HFFc6 (cell line): ENCODE measurements around the gene DYNC1H1. TPM values are rescaled to one million over a fixed set of nuclear protein-coding genes. Genes with fewer than 3 reads are reported as not detected.

ENCODE experiments used
- DNase-seq: peaks from one replicate; pipeline ENCODE4 v3.0.0-alpha.2; 2018
- H3K27ac Mint-ChIP-seq: 2 replicates; pipeline ENCODE4 v1.8.0; 2020; ENCODE audit warnings: mild to moderate bottlenecking, mixed read lengths
- H3K27me3 Mint-ChIP-seq: 2 replicates; pipeline ENCODE4 v1.8.0; 2021; ENCODE audit warnings: mild to moderate bottlenecking, moderate library complexity, mixed read lengths; ENCODE audit not compliant: insufficient read depth
- H3K36me3 Mint-ChIP-seq: 2 replicates; pipeline ENCODE4 v1.8.0; 2021; ENCODE audit warnings: low read depth, mixed read lengths
- H3K4me1 Mint-ChIP-seq: 2 replicates; pipeline ENCODE4 v1.8.0; 2020; ENCODE audit warnings: low read depth, mixed read lengths
- H3K4me3 Mint-ChIP-seq: 2 replicates; pipeline ENCODE4 v1.8.0; 2020; ENCODE audit warnings: mild to moderate bottlenecking, moderate library complexity, mixed read lengths
- H3K9me3 Mint-ChIP-seq: 2 replicates; pipeline ENCODE4 v1.8.0; 2020; ENCODE audit warnings: mild to moderate bottlenecking, mixed read lengths
- CTCF ChIP-seq: fragments of 200-600 bp; sonication (generic); IDR thresholded peaks from 2 replicates; pipeline ENCODE4 v1.5.0; 2021; ENCODE audit warnings: antibody characterized with exemption, mild to moderate bottlenecking
- total RNA-seq, 6 experiments: library from RNA; stranded (reverse); fragmentation: NEBNext Ultra II Directional; extraction: Animal tissue kit (Norgen Biotek cat#: 25700); gene quantifications; 2 replicates in 1 of 6; 3 replicates in 5 of 6; pipeline ENCODE4 v1.2.3, GENCODE V29; 2021

The DYNC1H1 gene
- total RNA-seq, 6 experiments from 2014 or later, result 364 to 643 (median 408) TPM

- H3K9me3 Mint-ChIP-seq, result no peaks in the 10 kb centered on the region
- TF ChIP-seq CTCF, result no peak
- H3K4me1 Mint-ChIP-seq, result no peaks in the 10 kb centered on the region
- DNase-seq, result no peak
- no peak overlapping the region for H3K27ac Mint-ChIP-seq
- H3K27me3 Mint-ChIP-seq, result peaks cover 18% of the 10 kb centered on the region
- no peak overlapping the region for H3K4me3 Mint-ChIP-seq
- peaks cover 83% of the 10 kb centered on the region for H3K36me3 Mint-ChIP-seq
Observed at GRCh38 chr14:102011631-102012030, 47.3 kb downstream of the DYNC1H1 start.

- no peak for TF ChIP-seq CTCF
- H3K4me3 Mint-ChIP-seq, result no peak overlapping the region
- H3K4me1 Mint-ChIP-seq, result no peaks in the 10 kb centered on the region
- peaks cover 22% of the 10 kb centered on the region for H3K27me3 Mint-ChIP-seq
- no peak overlapping the region for H3K27ac Mint-ChIP-seq
- H3K36me3 Mint-ChIP-seq, result peaks cover 83% of the 10 kb centered on the region
- DNase-seq, result no peak
- H3K9me3 Mint-ChIP-seq, result no peaks in the 10 kb centered on the region
Observed at GRCh38 chr14:102012336-102012735, 48.0 kb downstream of the DYNC1H1 start.

GRCh38 chr14:102013669-102014200 lies 49.4 kb downstream of the DYNC1H1 start:
- Mint-ChIP-seq H3K4me3 (no peak overlapping the region), H3K36me3 (peaks cover 83% of the 10 kb centered on the region), H3K9me3 (no peaks in the 10 kb centered on the region), H3K27ac (peak overlapping the region; percentile 27), H3K4me1 (no peaks in the 10 kb centered on the region), H3K27me3 (peaks cover 24% of the 10 kb centered on the region)
- TF ChIP-seq CTCF, result no peak
- no peak for DNase-seq

GRCh38 chr14:102015045-102015685 lies 50.8 kb downstream of the DYNC1H1 start:
- Mint-ChIP-seq H3K27ac (no peak overlapping the region), H3K9me3 (no peaks in the 10 kb centered on the region), H3K4me3 (no peak overlapping the region), H3K36me3 (peaks cover 84% of the 10 kb centered on the region), H3K4me1 (peaks cover 8% of the 10 kb centered on the region), H3K27me3 (peaks cover 27% of the 10 kb centered on the region)
- no peak for TF ChIP-seq CTCF
- no peak for DNase-seq

- H3K9me3 Mint-ChIP-seq, result no peaks in the 10 kb centered on the region
- peaks cover 14% of the 10 kb centered on the region for H3K4me1 Mint-ChIP-seq
- H3K4me3 Mint-ChIP-seq, result no peak overlapping the region
- TF ChIP-seq CTCF, result no peak
- no peak overlapping the region for H3K27ac Mint-ChIP-seq
- H3K36me3 Mint-ChIP-seq, result peaks cover 84% of the 10 kb centered on the region
- peaks cover 27% of the 10 kb centered on the region for H3K27me3 Mint-ChIP-seq
- no peak for DNase-seq
Observed at GRCh38 chr14:102015771-102016170, 51.4 kb downstream of the DYNC1H1 start.
